ENCODE results near the gene UBXN11.

Gene UBXN11

DNA sequence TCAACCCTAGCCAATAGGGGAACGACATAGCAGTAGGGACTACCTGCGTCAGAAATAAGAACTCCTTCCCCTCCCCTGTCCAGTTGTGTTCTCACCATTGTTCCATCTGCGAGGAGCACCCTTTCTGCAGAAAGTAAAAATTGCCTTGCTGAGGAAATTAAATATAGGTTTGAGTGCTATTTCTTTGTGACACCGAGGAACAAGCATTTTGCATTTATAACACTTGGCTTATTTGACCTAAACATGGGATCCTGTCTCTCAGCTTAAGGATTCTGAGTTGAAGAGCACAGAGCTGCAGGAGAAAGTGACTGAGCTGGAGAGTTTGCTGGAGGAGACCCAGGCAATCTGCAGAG is 37.3 kb downstream of the UBXN11 start:
- DNase-seq (ENCODE audit: low read depth in 1 of 2, low spot score in 1 of 2), result no peak

- DNase-seq (ENCODE audit: low read depth in 1 of 2, low spot score in 1 of 2), result no peak
Measured at GRCh38 chr1:26268290-26269197, 37.9 kb downstream of the UBXN11 start.

DNA sequence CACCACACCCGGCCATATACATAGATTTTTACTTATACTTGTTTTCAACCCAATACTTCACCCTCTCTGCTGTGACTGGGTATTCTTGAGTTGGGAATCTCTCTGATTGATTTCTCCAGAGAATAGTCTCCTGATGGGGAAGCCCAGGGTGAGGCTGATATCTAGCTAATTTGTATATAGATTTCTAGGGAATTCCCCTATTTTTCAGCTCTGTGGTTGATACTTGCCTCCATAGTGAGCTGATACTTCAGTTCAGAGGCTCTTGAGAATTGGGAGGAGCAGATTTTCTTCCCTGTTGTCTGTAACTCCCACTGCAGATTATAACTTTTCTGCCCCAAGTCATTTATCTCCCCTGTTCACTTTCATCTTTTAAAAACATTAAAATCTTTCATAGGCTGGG is 41.0 kb downstream of the UBXN11 start:
- no peak for DNase-seq (ENCODE audit: low read depth in 1 of 2, low spot score in 1 of 2)

- no peak for DNase-seq (ENCODE audit: low read depth in 1 of 2, low spot score in 1 of 2)
Measured at GRCh38 chr1:26263212-26263611, 43.2 kb downstream of the UBXN11 start.

- DNase-seq (ENCODE audit: low read depth in 1 of 2, low spot score in 1 of 2), result no peak
Measured at GRCh38 chr1:26259578-26259977, 46.9 kb downstream of the UBXN11 start.

- no peak for DNase-seq (ENCODE audit: low read depth in 1 of 2, low spot score in 1 of 2)
Measured at GRCh38 chr1:26259005-26259404, 47.4 kb downstream of the UBXN11 start.

DNA sequence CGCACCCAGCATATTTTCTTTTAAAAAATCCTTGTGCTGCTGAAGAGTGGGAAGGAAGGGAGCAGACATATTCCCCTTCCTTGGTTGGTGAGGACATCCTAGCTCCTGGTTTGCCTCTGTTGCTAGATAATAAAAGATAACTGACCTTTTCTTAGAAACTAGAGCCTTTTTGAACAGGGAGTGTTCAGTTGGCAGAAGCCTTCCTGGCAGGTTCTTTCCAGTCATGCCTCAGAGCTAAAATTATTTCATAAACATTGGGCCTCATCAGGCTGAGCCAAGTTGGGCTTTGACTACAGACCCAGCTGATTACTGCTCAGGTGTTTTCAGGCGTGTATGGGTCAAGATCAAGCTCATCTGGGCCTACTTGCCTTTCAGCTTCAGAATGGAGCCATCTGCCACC is 49.2 kb downstream of the UBXN11 start:
- DNase-seq (ENCODE audit: low read depth in 1 of 2, low spot score in 1 of 2), result no peak

- DNase-seq (ENCODE audit: low read depth in 1 of 2, low spot score in 1 of 2), result no peak
Measured at GRCh38 chr1:26254404-26254803, 52.0 kb downstream of the UBXN11 start.

DNA sequence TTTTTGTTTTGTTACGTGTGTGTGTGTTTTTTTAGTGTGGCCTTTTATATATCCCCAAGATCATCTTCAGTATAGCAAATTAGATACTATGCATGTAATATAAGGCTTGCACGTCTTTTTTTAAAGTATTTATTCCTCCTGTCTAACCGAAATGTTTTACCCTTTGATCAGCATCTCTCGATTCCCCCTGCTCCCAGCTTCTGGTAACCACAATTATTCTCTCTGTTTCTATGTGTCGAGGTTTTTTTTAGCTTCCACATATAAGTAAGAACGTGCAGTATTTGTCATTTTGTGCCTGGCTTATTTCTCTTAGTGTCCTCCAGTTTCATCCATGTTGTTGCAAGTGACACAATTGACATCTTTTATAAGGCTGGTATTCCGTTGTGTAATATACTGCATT is 53.7 kb downstream of the UBXN11 start:
- no peak for DNase-seq (ENCODE audit: low read depth in 1 of 2, low spot score in 1 of 2)

DNA sequence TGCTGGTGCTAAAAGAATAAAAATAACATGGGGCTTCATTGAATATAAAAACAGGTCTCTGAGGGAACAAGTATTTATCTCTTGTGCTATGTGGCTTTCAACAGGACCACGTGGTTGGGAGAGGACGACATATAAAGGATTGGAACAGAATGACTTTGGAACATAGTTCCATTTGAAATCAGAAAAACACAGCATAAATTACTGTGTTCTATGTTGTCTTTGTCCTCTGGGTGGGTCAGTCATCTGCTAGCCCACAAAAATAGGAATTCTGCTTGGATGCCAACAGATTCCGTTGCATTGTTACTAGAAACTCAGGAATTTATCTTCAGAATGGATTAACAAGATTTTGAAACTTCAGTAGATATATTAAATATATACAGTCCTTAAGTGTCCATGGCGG is 66.5 kb downstream of the UBXN11 start:
- no peak for DNase-seq (ENCODE audit: low read depth in 1 of 2, low spot score in 1 of 2)

DNA sequence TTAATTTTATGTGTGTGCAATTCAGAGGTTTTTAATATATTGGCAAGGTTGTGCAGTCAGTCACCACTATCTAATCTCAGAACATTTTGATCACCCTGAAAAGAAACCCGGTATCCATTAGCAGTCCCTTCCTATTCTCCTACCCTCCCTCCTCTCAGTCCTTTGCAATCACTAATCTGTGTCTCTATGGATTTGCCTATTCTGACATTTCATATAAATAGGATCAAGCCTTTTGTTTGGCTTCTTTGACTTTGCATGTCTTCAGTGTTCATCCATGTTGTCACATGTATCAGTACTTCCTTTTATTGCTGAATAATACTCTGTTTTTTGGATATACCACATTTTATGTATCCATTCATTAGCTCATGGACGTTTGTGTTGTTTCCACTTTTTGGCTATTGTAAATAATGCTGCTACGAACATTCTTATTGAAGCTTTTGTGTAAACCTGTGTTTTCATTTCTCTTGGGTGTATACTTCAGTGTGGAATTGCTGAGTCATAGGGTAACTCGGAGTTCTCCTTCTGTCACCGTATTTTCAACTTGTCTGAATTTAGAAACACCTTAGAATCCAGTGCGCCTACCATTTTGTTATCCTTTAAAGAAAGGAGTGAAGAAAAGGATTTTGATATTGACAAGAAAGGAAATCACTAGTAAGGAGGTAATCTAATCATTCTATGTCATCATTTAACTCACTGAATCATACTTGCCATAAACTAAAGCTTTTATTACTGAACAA is 69.0 kb downstream of the UBXN11 start:
- DNase-seq (ENCODE audit: low read depth in 1 of 2, low spot score in 1 of 2), result no peak

DNA sequence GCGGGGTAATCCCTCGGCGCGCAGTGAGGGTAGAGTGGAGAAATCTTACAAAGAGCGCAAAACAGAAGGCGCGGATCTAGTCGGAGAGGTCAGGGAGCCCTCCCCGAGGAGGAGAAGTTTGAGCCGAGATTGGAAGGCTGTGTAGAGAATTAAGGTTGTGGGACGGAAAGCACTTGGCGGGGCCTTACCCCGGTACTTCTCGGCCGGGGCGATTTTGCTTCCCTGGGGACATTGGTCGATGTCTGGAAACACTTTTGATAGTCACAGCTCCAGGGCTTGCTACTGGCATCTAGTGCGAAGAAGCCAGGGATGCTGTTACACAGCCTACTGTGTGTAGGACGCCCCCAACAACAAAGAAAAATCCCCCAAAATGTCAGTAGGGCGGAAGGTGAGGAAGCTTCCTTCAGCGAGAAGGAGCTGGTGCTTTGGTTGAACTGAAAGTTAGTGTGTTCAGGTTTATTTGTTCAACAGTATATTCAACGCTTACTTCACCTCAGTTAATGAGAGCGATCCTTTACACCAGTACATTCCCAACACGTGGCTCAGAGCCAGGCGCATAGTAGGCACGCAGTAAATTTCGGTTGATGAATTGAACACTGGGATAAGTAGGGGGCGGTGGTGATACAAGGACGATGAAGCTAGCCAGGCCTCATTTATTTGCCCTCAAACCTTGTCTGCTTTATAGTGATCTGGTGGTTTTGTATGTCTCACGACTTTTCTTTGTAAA is 71.6 kb downstream of the UBXN11 start:
- peak in 1 of 2 donors; percentile 3 for DNase-seq (ENCODE audit: low read depth in 1 of 2, low spot score in 1 of 2)

- DNase-seq (ENCODE audit: low read depth in 1 of 2, low spot score in 1 of 2), result peak; percentile 95 to 98
Measured at GRCh38 chr1:26233903-26234643, 72.4 kb downstream of the UBXN11 start, which contains the start of gene CEP85. Gene CEP85 (plus strand): TSS chr1:26234200. CDS start chr1:26239784, 5,584 bp downstream.

All from activated CD4-positive, alpha-beta T cell treated with anti-CD3 and anti-CD28 coated beads, Interleukin-2, amount 50 U/mL, for 24 hours (primary cell).